Cardiac muscle cell (in vitro differentiated cells and primary cell): ENCODE measurements around the gene CACNA1C. TPM values are rescaled to one million over a fixed set of nuclear protein-coding genes. Genes with fewer than 3 reads are reported as not detected.

Experiments used
- DNase-seq, 2 donors: peaks; one replicate each; pipeline versions ENCODE4 v3.0.0 to v3.0.0-alpha.2; 2010 to 2017; ENCODE audit warnings: low read depth in 1 of 2, low spot score in 1 of 2
- H3K27ac ChIP-seq: fragments of 200-600 bp; sonication (generic); 2 replicates; pipeline ENCODE4 v1.5.1; 2016
- H3K27me3 ChIP-seq: fragments of 200-600 bp; sonication (generic); 2 replicates; pipeline ENCODE4 v1.6.0; 2016; ENCODE audit warnings: control low read depth
- H3K36me3 ChIP-seq: fragments of 200-600 bp; sonication (generic); 2 replicates; pipeline ENCODE4 v1.5.1; 2016; ENCODE audit warnings: control low read depth
- H3K4me1 ChIP-seq: fragments of 200-600 bp; sonication (generic); 2 replicates; pipeline ENCODE4 v1.8.1; 2017; ENCODE audit warnings: low read depth, mild to moderate bottlenecking, mixed run types
- H3K4me3 ChIP-seq: fragments of 200-600 bp; sonication (generic); 2 replicates; pipeline ENCODE4 v1.5.1; 2016; ENCODE audit warnings: mild to moderate bottlenecking
- H3K9me3 ChIP-seq: fragments of 200-600 bp; sonication (generic); 2 replicates; pipeline ENCODE4 v1.5.1; 2017; ENCODE audit warnings: low read depth, mild to moderate bottlenecking, control low read depth
- polyA plus RNA-seq: library from polyadenylated mRNA; unstranded; fragments of >200 nt; fragmentation: Nextera tagmentation; extraction: Ambion mirVana; gene quantifications from 2 replicates; pipeline ENCODE4 v1.2.1, GENCODE V29; 2016
- total RNA-seq: library from RNA; depleted of rRNA; stranded (reverse); fragments of >200 nt; gene quantifications from 2 replicates; pipeline ENCODE4 v1.2.3, GENCODE V29; 2016
- TF ChIP-seq, protein P1 (sequence below): IDR thresholded peaks from 2 replicates; pipeline ENCODE4 v1.5.1; 2012; ENCODE audit warnings: low read depth, mild to moderate bottlenecking, low read length

CACNA1C gene
- total and polyA plus RNA-seq, 2 experiments from 2014 or later, result 40.8 to 77.8 TPM

DNA sequence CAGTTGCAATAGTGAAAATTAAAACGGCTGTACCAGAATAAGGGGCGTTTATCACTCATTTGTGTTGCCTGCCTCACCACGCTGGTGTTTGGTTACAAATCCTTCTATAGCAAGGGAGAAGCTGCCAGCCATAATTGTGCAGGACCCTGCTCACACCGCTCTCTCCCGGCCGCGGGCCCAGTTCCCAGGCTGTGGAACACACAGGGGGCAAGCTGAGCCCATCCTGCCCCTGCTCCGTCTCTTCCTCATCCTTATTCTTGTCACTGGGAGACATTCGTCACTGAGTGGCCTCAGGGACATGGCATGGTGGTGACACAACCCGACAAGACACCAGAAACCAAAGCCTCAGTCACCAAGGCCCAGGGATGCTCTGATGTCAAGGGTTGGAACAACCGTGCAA is 625.6 kb downstream of the CACNA1C start:
- peaks cover 14% of the 10 kb centered on the region for H3K36me3 ChIP-seq
- H3K9me3 ChIP-seq, result no peaks in the 10 kb centered on the region
- no peaks in the 10 kb centered on the region for H3K27me3 ChIP-seq
- no peak for DNase-seq
- H3K27ac ChIP-seq, result no peak overlapping the region
- peaks cover 4% of the 10 kb centered on the region for H3K4me1 ChIP-seq
- TF ChIP-seq, protein P1, sequence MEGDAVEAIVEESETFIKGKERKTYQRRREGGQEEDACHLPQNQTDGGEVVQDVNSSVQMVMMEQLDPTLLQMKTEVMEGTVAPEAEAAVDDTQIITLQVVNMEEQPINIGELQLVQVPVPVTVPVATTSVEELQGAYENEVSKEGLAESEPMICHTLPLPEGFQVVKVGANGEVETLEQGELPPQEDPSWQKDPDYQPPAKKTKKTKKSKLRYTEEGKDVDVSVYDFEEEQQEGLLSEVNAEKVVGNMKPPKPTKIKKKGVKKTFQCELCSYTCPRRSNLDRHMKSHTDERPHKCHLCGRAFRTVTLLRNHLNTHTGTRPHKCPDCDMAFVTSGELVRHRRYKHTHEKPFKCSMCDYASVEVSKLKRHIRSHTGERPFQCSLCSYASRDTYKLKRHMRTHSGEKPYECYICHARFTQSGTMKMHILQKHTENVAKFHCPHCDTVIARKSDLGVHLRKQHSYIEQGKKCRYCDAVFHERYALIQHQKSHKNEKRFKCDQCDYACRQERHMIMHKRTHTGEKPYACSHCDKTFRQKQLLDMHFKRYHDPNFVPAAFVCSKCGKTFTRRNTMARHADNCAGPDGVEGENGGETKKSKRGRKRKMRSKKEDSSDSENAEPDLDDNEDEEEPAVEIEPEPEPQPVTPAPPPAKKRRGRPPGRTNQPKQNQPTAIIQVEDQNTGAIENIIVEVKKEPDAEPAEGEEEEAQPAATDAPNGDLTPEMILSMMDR, result no peak
- no peak overlapping the region for H3K4me3 ChIP-seq

DNA sequence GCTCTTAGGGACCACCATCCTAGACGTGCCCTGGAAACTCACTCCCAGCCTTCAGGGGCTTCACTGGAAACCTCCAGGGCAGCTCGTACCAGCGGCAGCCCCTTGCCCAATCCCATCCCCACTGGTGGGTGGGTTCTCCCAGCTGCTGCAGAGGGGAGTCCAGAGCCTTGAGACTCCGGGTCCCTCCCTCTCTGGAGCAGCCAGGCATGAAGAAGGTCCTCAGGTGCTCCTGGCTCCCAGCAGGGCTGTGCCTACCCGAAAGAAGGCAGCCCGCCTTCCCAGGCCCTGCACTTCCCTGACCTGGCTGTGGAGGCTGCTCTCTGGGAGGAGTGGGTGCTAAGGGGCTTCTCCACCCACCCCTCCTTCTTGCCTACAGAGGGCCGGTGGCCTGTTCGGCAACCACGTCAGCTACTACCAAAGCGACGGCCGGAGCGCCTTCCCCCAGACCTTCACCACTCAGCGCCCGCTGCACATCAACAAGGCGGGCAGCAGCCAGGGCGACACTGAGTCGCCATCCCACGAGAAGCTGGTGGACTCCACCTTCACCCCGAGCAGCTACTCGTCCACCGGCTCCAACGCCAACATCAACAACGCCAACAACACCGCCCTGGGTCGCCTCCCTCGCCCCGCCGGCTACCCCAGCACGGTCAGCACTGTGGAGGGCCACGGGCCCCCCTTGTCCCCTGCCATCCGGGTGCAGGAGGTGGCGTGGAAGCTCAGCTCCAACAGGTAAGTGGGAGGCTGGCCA is 626.5 kb downstream of the CACNA1C start:
- Histone ChIP-seq H3K27ac (no peak overlapping the region), H3K4me1 (peaks cover 4% of the 10 kb centered on the region), H3K27me3 (no peaks in the 10 kb centered on the region), H3K4me3 (no peak overlapping the region), H3K36me3 (peaks cover 14% of the 10 kb centered on the region), H3K9me3 (no peaks in the 10 kb centered on the region)
- TF ChIP-seq, protein P1, result no peak
- no peak for DNase-seq

DNA sequence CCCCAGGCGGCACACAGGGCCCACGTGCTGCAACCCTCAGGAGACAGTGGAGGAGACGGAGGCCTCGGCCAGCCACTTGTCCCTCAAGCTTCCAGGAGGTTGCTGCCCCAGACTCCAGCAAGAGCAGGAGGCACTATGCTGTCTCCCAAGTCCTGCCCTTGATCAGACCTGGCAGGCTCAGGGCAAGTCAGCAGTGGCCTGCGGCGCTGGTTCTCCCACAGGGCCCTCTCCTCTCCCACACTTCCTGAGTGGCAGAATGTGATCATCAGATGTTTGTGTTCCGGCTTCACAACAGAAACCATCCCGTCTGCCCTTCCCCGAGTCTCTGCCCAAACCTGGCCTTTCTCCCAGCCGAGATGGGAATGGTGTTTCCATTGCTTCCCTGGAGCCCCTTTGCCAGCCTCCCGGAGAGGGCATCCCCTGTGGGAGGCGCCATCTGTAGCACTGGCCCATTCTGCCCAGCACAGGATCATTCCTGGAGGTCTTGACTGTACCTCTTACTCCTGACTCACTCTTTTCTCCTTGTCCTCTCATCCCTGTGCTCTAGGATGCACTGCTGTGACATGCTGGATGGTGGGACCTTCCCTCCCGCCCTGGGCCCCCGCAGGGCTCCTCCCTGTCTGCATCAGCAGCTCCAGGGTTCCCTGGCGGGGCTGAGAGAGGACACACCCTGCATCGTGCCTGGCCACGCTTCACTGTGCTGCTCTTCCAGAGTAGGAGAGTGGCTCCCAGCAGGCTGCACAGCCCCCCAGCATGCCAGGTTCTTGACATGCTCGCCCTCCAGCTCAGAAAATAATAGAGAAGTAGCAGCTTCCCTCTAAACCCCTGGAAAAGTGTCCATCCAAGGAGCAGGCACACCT is 627.3 kb downstream of the CACNA1C start:
- H3K9me3 ChIP-seq, result no peaks in the 10 kb centered on the region
- H3K27me3 ChIP-seq, result no peaks in the 10 kb centered on the region
- H3K27ac ChIP-seq, result no peak overlapping the region
- no peak for DNase-seq
- peaks cover 13% of the 10 kb centered on the region for H3K36me3 ChIP-seq
- no peak overlapping the region for H3K4me3 ChIP-seq
- TF ChIP-seq, protein P1, result no peak
- H3K4me1 ChIP-seq, result peaks cover 4% of the 10 kb centered on the region

DNA sequence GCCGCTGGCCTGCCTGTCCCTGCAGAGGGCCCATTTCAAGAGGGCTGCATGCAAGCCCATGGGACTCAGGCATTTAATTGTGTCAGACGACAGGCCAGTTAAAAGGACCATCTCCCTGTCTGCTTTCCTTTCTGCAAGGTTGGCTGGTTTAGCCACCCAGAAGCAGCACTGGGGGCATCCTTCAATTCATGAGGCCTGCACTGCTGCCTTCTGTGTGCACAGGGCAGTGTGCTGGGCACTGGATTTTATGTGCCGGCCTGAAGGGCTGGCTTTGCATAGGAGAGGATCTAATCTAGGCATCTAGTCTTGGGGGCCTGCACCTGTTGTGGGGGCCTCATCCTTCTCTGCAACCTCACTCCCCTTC is 627.9 kb downstream of the CACNA1C start:
- Histone ChIP-seq H3K27ac (no peak overlapping the region), H3K36me3 (peaks cover 11% of the 10 kb centered on the region), H3K9me3 (no peaks in the 10 kb centered on the region), H3K27me3 (no peaks in the 10 kb centered on the region), H3K4me3 (no peak overlapping the region), H3K4me1 (peaks cover 4% of the 10 kb centered on the region)
- TF ChIP-seq, protein P1, result no peak
- no peak for DNase-seq

DNA sequence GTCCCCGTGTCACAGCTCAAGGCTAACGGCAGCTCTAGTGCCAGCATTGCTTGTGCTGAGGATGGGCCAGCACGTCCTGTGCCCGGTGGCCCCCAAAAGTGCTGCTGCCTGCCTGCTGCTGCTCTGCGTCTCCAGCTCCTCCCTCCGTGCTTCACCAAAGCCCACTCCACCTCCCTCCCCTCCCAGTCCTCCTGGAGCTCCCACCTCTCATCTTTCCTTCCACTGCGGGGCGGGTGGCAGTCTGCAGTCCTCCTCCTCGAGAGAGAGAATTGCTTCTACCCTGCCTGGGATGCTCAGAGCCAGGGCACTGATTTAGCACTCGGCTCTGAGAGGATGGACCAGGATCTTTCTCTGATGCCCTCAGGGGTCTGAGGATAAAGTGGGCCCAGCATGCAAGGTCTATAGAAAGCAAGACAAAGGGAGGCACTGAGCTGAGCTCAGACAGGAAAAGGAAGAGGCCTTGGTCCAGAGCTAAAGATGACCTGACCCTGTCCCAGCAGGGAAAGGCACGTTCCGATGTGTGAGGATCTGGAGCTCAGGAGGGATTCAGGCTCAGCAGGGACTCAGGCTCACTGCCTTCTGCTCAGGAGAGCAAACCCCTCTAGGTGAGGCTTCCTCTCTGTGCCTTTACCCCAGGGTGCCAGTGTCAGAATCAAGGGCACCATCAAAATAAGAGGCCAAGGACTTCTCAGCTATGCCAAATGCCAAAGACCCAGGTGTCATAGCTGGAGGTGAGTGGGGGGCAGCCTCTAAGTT is 628.8 kb downstream of the CACNA1C start:
- DNase-seq, result no peak
- Histone ChIP-seq H3K27me3 (no peaks in the 10 kb centered on the region), H3K4me1 (peaks cover 4% of the 10 kb centered on the region), H3K9me3 (no peaks in the 10 kb centered on the region), H3K36me3 (peaks cover 12% of the 10 kb centered on the region), H3K4me3 (no peak overlapping the region), H3K27ac (no peak overlapping the region)
- TF ChIP-seq, protein P1, result no peak
